ENCODE data around the gene ABLIM2.

ABLIM2 gene

DNA sequence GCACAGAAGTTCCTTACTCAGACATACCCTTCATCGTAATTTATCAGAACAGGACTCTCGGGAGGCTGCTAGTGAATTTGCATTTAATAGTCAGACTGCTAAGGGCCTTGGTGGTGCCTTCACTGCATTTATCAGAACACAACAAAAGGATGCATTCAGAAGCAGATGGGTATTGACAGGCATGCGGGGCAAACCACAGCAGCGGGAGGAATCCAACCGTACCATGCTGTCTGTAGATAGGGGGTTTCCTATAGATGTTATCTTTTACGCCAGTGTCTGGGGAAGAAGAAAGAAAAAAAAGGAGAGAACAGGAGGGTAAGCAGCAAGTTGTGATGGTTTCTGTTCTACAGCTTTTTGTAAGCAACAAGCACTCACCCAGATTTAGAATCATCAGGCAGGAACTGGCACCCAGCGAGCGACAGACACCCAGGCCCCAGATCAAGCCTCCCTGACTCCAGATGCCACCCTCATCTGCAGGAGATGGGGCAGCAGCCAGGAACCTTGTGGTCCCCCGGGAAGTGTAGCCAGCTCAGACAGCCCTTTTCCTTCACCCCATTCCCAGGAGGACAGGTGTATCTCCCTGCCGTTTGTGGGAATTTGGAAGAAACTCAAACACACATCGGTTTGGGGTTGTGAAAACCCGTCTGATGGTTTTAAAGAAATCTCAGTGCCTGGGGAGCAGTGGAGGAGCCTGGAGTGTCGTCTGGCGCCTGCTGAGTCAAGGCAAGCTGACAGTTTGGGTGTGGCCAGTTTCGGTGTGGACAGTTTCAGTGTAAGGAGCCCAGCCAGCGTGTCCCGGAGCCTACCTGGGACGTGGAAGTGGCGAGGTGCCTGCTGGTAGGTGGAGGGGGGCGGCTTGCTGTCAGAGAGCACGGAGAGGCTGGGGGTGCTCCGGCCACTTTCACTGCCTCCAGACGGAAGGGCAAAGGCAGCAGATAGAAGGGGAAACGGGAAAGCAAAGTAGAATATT lies 138.9 kb downstream of the ABLIM2 start:
- Histone ChIP-seq H3K9me3 (ENCODE audit: control insufficient read depth, low read length) (no peaks in the 10 kb centered on the region), H3K4me1 (ENCODE audit: control insufficient read depth, insufficient read depth, low read length, poor library complexity, severe bottlenecking) (peaks cover 11% of the 10 kb centered on the region), H3K36me3 (ENCODE audit: control insufficient read depth, insufficient read depth, low read length) (no peaks in the 10 kb centered on the region), H3K27ac (ENCODE audit: low read depth, low read length, severe bottlenecking) (no peak overlapping the region), H3K4me3 (ENCODE audit: extremely low read depth, insufficient read depth, low read length, poor library complexity, severe bottlenecking) (no peak overlapping the region)
- WGBS, 2 experiments (ENCODE audit: insufficient coverage in 2 of 2), result 78 to 86% methylated on average over 20 to 23 of the region's 24 CpGs

- WGBS, 2 experiments (ENCODE audit: insufficient coverage in 2 of 2), result 90 to 95% methylated on average over 10 to 12 of the region's 12 CpGs
- H3K4me3 ChIP-seq (ENCODE audit: extremely low read depth, insufficient read depth, low read length, poor library complexity, severe bottlenecking), result no peak overlapping the region
- no peak overlapping the region for H3K27ac ChIP-seq (ENCODE audit: low read depth, low read length, severe bottlenecking)
Observed at GRCh38 chr4:8016527-8016926, 142.1 kb downstream of the ABLIM2 start.

GRCh38 chr4:8015512-8015911 lies 143.1 kb downstream of the ABLIM2 start:
- Histone ChIP-seq H3K27ac (ENCODE audit: low read depth, low read length, severe bottlenecking) (no peak overlapping the region), H3K9me3 (ENCODE audit: control insufficient read depth, low read length) (no peaks in the 10 kb centered on the region), H3K4me1 (ENCODE audit: control insufficient read depth, insufficient read depth, low read length, poor library complexity, severe bottlenecking) (peaks cover 11% of the 10 kb centered on the region), H3K4me3 (ENCODE audit: extremely low read depth, insufficient read depth, low read length, poor library complexity, severe bottlenecking) (no peak overlapping the region), H3K36me3 (ENCODE audit: control insufficient read depth, insufficient read depth, low read length) (no peaks in the 10 kb centered on the region)
- WGBS, 2 experiments (ENCODE audit: insufficient coverage in 2 of 2), result 43 to 78% methylated on average over 1 to 2 of the region's 4 CpGs

More at GRCh38 chr4:8016527-8016926, 142.1 kb downstream of the ABLIM2 start:
- Histone ChIP-seq H3K4me1 (ENCODE audit: control insufficient read depth, insufficient read depth, low read length, poor library complexity, severe bottlenecking) (peaks cover 11% of the 10 kb centered on the region), H3K36me3 (ENCODE audit: control insufficient read depth, insufficient read depth, low read length) (no peaks in the 10 kb centered on the region), H3K9me3 (ENCODE audit: control insufficient read depth, low read length) (no peaks in the 10 kb centered on the region)

DNA sequence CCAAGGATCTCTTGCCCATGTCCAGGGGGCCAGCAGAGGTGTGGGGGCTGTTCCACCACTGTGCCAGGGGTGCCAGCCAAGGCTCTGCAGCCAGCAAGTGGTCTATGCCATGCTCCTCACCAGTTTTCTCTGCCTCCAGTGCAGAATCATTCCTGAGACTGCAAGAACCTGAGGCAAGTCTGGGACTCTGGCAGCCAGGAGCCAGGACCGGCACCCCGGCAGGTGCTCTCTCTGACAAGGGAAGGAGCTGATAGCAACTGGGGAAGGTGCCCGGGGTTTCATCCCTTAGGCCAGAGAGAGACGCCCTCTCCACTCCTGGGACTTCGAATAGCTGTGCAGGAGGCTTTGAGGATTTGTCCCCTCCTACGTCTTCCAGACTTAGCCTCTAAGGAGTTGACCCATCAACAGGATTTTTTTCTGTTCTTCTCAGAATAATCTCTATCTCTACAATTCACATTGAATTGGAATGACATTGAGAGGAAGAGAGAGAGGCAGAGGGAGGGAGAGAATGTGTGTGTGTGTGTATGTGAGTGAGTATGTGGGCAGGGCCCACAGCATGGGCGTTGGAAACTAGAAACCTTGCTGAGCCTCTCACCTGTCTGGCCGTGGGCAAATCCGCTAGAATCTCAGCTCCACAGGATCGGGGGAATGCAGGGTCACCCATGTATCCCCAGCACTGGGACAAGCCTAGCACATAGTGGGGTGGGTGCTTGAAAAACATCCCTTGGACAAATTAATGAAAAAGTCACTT lies 144.5 kb downstream of the ABLIM2 start:
- Histone ChIP-seq H3K36me3 (ENCODE audit: control insufficient read depth, insufficient read depth, low read length) (no peaks in the 10 kb centered on the region), H3K9me3 (ENCODE audit: control insufficient read depth, low read length) (no peaks in the 10 kb centered on the region), H3K4me3 (ENCODE audit: extremely low read depth, insufficient read depth, low read length, poor library complexity, severe bottlenecking) (no peak overlapping the region), H3K4me1 (ENCODE audit: control insufficient read depth, insufficient read depth, low read length, poor library complexity, severe bottlenecking) (peaks cover 2% of the 10 kb centered on the region), H3K27ac (ENCODE audit: low read depth, low read length, severe bottlenecking) (no peak overlapping the region)
- 82 to 84% methylated on average over 7 to 8 of the region's 10 CpGs for WGBS, 2 experiments (ENCODE audit: insufficient coverage in 2 of 2)

GRCh38 chr4:8012517-8012916 lies 146.1 kb downstream of the ABLIM2 start:
- no peak overlapping the region for H3K4me3 ChIP-seq (ENCODE audit: extremely low read depth, insufficient read depth, low read length, poor library complexity, severe bottlenecking)
- H3K36me3 ChIP-seq (ENCODE audit: control insufficient read depth, insufficient read depth, low read length), result no peaks in the 10 kb centered on the region
- no peaks in the 10 kb centered on the region for H3K4me1 ChIP-seq (ENCODE audit: control insufficient read depth, insufficient read depth, low read length, poor library complexity, severe bottlenecking)
- H3K27ac ChIP-seq (ENCODE audit: low read depth, low read length, severe bottlenecking), result no peak overlapping the region
- 89 to 92% methylated on average over 2 to 3 of the region's 3 CpGs for WGBS, 2 experiments (ENCODE audit: insufficient coverage in 2 of 2)
- H3K9me3 ChIP-seq (ENCODE audit: control insufficient read depth, low read length), result no peaks in the 10 kb centered on the region

DNA sequence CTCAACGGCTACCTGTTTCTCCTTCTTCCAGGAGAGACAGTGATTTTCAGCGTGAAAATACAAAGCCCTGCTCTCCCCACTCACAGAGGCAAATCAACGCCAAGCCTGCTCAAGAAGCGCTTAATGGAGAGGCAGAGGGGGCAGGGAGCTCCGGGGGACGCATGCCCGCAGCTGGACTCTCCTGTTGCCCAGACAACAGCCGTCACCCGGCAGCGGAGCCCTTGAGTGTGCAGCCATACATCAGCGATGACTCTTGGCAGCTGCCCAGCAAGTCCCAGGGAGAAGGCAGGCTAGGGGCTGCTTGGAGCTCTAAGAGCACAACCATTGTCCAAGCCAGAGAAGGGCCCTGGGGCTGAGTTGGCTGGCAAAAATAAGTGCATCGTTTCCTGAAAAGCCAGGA lies 148.0 kb downstream of the ABLIM2 start:
- no peaks in the 10 kb centered on the region for H3K4me1 ChIP-seq (ENCODE audit: control insufficient read depth, insufficient read depth, low read length, poor library complexity, severe bottlenecking)
- 61 to 67% methylated on average over 8 to 12 of the region's 12 CpGs for WGBS, 2 experiments (ENCODE audit: insufficient coverage in 2 of 2)
- H3K27ac ChIP-seq (ENCODE audit: low read depth, low read length, severe bottlenecking), result peak overlapping the region; percentile 23
- no peaks in the 10 kb centered on the region for H3K36me3 ChIP-seq (ENCODE audit: control insufficient read depth, insufficient read depth, low read length)
- H3K4me3 ChIP-seq (ENCODE audit: extremely low read depth, insufficient read depth, low read length, poor library complexity, severe bottlenecking), result no peak overlapping the region
- H3K9me3 ChIP-seq (ENCODE audit: control insufficient read depth, low read length), result no peaks in the 10 kb centered on the region

DNA sequence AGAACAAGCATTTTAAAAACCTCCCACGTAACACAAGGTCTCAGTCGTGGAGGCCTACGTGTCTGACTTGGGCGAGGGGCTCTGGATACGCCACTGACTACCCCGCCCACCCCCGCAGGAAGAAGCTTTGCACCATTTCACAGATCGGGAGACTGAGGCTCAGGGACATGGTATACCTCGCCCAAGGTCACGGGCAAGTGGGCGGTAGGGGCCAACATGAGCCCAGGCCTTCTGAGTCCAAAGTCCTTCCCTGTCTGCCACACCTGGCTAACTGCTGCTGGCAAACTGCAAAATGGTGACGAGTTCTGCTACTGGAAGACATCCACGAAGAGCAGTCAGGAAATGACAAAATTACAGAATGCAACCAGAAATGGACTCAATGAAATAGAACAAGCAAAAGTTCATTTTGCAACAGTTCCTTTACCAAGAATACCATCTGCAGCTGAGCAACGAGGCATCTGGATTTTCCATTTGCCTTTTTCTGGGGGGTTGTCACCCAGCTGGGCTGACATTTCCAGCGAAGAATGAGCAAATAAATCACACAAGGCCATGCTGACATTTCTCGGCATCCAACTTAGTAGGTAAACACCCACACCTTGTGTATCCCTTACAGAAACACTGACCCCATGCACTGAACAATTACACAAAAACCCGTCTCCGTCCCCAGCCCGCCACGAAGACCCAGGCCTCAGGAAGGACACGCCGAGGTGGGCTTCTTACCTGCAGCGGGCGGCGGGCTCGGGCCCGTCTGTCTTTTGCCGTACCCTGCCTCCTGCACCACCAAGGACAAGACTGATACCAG lies 148.7 kb downstream of the ABLIM2 start:
- H3K9me3 ChIP-seq (ENCODE audit: control insufficient read depth, low read length), result no peaks in the 10 kb centered on the region
- WGBS, 2 experiments (ENCODE audit: insufficient coverage in 2 of 2), result 91 to 95% methylated on average over 26 to 28 of the region's 28 CpGs
- H3K4me3 ChIP-seq (ENCODE audit: extremely low read depth, insufficient read depth, low read length, poor library complexity, severe bottlenecking), result no peak overlapping the region
- H3K27ac ChIP-seq (ENCODE audit: low read depth, low read length, severe bottlenecking), result no peak overlapping the region
- no peaks in the 10 kb centered on the region for H3K36me3 ChIP-seq (ENCODE audit: control insufficient read depth, insufficient read depth, low read length)
- H3K4me1 ChIP-seq (ENCODE audit: control insufficient read depth, insufficient read depth, low read length, poor library complexity, severe bottlenecking), result no peaks in the 10 kb centered on the region

DNA sequence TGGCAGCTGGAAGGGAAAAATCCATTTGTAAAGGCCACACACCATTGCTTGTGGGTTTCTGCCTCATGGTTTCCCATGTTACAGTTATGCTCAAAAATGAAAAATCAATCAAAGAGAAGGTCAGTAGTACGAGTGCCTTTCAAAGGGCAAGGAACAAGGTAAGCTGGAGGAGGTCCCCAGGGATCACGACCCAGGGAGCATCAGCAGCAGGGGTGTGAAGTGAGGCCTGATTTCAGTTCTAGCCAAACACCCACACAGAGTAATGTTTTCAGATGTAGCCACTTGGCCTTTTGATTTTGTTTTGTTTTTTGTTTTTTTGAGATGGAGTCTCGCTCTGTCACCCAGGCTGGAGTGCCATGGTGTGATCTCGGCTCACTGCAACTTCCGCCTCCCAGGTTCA lies 149.5 kb downstream of the ABLIM2 start:
- no peak overlapping the region for H3K4me3 ChIP-seq (ENCODE audit: extremely low read depth, insufficient read depth, low read length, poor library complexity, severe bottlenecking)
- H3K9me3 ChIP-seq (ENCODE audit: control insufficient read depth, low read length), result no peaks in the 10 kb centered on the region
- H3K27ac ChIP-seq (ENCODE audit: low read depth, low read length, severe bottlenecking), result no peak overlapping the region
- WGBS, 2 experiments (ENCODE audit: insufficient coverage in 2 of 2), result 89 to 95% methylated on average over 3 of the region's 5 CpGs
- H3K4me1 ChIP-seq (ENCODE audit: control insufficient read depth, insufficient read depth, low read length, poor library complexity, severe bottlenecking), result no peaks in the 10 kb centered on the region
- H3K36me3 ChIP-seq (ENCODE audit: control insufficient read depth, insufficient read depth, low read length), result no peaks in the 10 kb centered on the region

- WGBS, 2 experiments (ENCODE audit: insufficient coverage in 2 of 2), result 84 to 85% methylated on average over 12 of the region's 12 CpGs
- Histone ChIP-seq H3K4me3 (ENCODE audit: extremely low read depth, insufficient read depth, low read length, poor library complexity, severe bottlenecking) (no peak overlapping the region), H3K36me3 (ENCODE audit: control insufficient read depth, insufficient read depth, low read length) (no peaks in the 10 kb centered on the region), H3K9me3 (ENCODE audit: control insufficient read depth, low read length) (no peaks in the 10 kb centered on the region), H3K27ac (ENCODE audit: low read depth, low read length, severe bottlenecking) (no peak overlapping the region), H3K4me1 (ENCODE audit: control insufficient read depth, insufficient read depth, low read length, poor library complexity, severe bottlenecking) (no peaks in the 10 kb centered on the region)
Observed at GRCh38 chr4:8008391-8008790, 150.2 kb downstream of the ABLIM2 start.

- Histone ChIP-seq H3K4me1 (ENCODE audit: control insufficient read depth, insufficient read depth, low read length, poor library complexity, severe bottlenecking) (no peaks in the 10 kb centered on the region), H3K9me3 (ENCODE audit: control insufficient read depth, low read length) (no peaks in the 10 kb centered on the region), H3K36me3 (ENCODE audit: control insufficient read depth, insufficient read depth, low read length) (no peaks in the 10 kb centered on the region), H3K4me3 (ENCODE audit: extremely low read depth, insufficient read depth, low read length, poor library complexity, severe bottlenecking) (no peak overlapping the region), H3K27ac (ENCODE audit: low read depth, low read length, severe bottlenecking) (no peak overlapping the region)
- WGBS, 2 experiments (ENCODE audit: insufficient coverage in 2 of 2), result 88 to 95% methylated on average over 6 to 11 of the region's 11 CpGs
Observed at GRCh38 chr4:8007581-8007980, 151.0 kb downstream of the ABLIM2 start.

All from mesodermal cell (in vitro differentiated cells).